Dermis blood vessel endothelial cell (primary cell): ENCODE results near the gene VPS72. TPM values are rescaled to one million over a fixed set of nuclear protein-coding genes. Genes with fewer than 3 reads are reported as not detected.
A peak's percentile ranks its signal among the peaks of the same experiment; 100 is the strongest.
"Not testable (repeated sequence)": the region's sequence is repeated elsewhere in the genome, so short reads cannot be mapped to it uniquely, and the experiment has no call there.

Source experiments
- DNase-seq: peaks from one replicate; pipeline ENCODE4 v3.0.0; 2010
- total RNA-seq: library from RNA; depleted of rRNA; stranded (reverse); fragments of >200 nt; gene quantifications from 2 replicates; pipeline ENCODE4 v1.2.3, GENCODE V29; 2014

Gene VPS72, protein sequence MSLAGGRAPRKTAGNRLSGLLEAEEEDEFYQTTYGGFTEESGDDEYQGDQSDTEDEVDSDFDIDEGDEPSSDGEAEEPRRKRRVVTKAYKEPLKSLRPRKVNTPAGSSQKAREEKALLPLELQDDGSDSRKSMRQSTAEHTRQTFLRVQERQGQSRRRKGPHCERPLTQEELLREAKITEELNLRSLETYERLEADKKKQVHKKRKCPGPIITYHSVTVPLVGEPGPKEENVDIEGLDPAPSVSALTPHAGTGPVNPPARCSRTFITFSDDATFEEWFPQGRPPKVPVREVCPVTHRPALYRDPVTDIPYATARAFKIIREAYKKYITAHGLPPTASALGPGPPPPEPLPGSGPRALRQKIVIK
- total RNA-seq: 46.8 and 64.3 TPM in 2 replicates

GRCh38 chr1:151189637-151190445 is at the start of gene VPS72:
Gene VPS72, minus strand, starts transcription at chr1:151190197. Its CDS starts 76 bp downstream, at chr1:151190121.
- peak; percentile 92 for DNase-seq

DNA sequence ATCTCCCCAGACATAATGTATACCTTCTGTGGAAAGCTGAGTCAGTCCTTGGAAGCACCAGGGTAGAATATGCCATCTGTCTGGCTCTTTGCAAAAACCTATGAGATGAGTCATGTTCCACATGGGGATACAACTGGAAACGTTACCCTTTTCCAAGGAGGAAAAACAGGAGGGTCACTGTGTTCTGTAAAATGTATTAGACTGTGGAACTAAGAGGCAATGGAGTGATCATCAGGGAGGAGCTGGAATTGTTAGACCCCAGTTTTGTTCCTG is 48.4 kb upstream of the VPS72 start:
- DNase-seq: peak; percentile 66

- no peak for DNase-seq
These were observed 47.9 kb upstream of the VPS72 start for GRCh38 chr1:151237678-151238466.

DNA sequence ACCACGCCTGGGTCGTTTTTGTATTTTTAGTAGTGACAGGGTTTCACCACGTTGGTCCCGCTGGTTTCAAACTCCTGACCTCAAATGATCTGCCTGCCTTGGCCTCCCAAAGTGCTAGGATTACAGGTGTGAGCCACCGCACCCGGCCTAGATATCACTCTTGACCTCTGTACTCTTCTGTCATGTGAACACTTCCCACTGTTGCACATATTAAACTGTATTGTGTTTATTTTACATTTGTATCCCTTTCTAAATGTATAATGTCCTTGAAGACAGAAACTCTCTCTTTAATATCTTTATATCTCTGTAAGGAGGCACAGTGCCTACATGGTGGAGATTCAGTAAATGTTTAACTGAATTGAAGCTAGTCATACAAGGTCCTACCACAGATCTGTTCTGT is 45.2 kb upstream of the VPS72 start:
- no peak for DNase-seq

DNA sequence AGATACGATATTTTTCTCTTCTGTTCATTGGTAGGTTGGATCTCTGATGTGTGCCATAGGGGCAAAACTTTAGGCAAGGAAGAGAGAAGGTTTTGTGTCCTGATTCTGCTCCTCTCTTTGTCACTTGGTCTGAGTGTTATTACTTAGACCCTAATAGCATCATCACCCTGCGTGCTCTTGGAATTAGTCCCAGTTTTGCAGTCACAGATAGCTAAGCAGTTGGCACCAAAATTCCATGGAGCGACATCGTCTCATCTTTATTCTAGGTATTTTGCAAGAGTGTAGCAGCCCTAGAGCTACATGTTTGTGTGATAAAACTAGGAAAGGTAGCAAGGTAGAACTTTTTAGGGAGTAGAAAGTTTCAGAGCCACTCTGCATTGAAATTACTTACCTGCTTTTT is 32.1 kb upstream of the VPS72 start:
- no peak for DNase-seq

- DNase-seq: no peak
These were observed 31.6 kb upstream of the VPS72 start for GRCh38 chr1:151221616-151222015.

GRCh38 chr1:151213560-151213959 is 23.6 kb upstream of the VPS72 start:
- DNase-seq: no peak

- no peak for DNase-seq
These were observed 22.1 kb upstream of the VPS72 start for GRCh38 chr1:151211972-151212705.

DNA sequence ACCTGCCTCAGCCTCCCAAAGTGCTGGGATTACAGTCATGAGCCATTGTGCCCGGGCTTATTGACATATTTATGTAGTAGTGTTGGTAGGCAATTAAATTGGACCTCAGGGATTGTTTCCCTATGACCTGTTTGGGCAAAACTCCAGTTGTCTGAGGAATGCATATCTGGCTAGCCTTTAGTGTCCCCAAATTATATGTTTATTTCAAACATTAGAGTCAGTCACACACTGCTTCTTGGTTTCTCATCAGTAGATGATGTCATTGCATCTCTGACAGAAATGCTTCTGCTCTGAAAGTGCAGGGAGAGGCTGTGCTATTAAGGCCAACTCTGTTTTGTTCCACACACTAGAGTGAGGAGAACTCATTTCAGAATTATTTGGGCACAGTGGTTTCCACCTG is 20.8 kb upstream of the VPS72 start:
- DNase-seq: no peak

DNA sequence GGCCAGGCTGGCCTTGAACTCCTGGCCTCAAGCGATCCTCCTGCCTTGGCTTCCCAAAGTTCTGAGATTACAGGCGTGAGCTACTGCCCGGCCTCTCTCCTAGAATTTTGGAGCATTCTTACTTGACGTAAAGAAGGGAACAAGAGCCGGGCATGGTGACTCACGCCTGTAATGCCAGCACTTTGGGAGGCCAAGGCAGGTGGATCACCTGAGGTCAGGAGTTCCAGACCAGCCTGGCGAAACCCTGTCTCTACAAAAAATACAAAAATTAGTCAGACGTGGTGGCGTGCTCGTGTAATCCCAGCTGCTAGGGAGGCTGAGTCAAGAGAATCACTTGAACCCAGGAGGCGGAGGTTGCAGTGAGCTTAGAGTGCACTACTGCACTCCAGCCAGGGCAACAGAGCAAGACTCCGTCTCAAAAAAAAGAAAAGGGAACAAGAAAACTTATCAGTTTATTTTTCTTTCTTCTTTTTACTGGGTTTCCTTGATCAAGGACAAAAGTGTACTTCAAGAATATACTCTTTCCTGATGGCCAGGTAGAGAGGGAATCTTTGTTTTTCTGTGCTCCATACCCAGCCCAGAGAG is 15.5 kb upstream of the VPS72 start:
- not testable (repeated sequence) for DNase-seq

DNA sequence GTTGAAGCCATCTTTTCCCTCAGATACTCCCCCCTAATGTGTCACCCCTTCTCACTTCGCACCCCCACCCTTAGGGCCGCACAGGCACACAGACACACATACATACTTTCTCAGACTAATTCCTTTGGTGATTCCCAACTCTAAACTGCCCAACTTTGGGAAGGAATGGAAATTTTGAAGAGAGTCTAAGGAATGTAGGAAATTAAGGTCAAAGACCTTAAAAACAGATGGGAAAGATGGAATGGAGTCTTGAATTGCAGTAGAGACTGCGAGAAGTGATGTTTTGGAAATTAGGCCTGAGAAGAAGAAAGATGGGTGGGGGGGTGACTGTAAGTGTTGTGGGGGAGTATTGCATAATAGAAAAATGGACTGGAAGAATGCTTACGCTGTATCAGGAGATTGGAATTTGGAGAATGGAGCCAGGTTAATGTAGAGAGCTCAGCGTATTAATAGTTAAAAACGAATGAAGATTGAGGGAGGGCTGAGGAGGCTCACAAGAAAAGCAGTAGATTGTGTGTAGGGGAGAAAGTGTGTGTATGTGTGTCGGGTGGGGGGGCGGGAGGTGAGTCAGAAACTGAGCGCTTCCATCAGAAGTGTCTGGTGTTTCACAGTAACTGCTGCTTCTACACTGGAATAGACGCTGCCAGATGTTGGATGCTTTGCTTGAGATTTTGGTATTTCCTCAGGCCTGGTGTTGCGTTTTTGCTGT is 10.0 kb upstream of the VPS72 start:
- DNase-seq: peak; percentile 55

DNA sequence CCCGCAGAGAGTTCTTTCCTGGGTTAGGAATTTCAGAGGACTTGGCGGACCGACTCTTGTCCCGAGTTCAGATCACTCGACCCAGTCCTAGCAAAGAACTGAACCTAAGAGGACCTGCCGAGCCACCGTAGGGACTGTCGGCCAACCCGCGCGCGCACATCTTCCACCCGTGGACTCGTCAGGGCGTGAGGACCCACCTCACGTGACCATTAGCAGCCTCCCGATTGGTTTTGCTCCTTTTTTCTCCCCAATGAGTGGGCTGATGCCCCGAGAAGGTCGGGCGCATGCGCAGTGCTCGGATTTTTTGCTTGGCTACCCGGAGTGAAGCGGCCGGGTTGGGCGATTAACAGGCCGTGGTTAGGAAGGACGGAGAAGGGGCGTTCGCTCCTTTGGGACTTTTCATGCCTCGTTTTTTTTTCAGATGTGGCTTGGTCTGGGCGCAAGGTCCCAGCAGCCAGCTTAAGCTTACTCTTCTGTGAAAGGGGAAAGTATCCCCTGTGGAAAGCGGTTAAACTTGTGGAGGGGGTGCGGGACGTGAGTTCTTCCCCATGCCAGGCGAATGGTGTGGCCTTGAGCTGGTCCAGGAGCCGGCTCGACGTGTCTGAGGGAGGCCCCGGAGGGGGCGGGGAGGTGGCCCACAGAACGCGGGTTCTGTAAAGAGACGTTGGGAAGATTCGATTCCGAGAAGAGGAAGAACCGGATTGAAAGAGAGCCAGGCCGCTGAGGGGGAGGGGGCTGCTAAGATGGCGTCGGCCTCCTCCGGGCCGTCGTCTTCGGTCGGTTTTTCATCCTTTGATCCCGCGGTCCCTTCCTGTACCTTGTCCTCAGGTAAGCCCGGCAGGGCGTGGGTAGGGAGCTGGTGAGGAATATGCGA is 8.5 kb upstream of the VPS72 start, which contains the start of gene PIP5K1A:
PIP5K1A (plus strand) TSS at position 299 of the 874 bp plus-strand sequence; CDS start at position 744, 445 bp downstream.
- DNase-seq: peak; percentile 99

DNA sequence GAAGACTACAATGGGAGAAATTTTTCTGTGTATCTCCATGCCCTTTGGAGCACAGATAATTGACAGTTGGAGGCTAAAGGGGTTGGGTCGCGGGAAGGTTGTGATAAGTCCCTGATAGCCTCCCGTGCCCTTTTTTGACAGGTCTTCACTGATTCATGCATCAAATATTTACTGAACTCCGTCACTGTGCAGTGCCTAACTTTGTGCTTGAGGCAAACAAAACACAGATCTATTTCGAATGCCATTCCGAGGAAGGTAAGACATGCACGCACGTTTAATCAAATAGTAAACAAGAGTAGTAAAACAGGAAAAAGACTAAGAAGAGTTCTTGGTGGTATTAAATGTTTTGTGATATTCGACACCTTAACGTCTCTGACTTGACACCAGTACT is 7.9 kb upstream of the VPS72 start:
- DNase-seq: no peak

- peak; percentile 92 for DNase-seq
These were observed 6.3 kb upstream of the VPS72 start for GRCh38 chr1:151196292-151196800.

GRCh38 chr1:151194894-151195594 is 5.0 kb upstream of the VPS72 start:
- DNase-seq: peak; percentile 90

GRCh38 chr1:151193856-151194255 is 3.9 kb upstream of the VPS72 start:
- no peak for DNase-seq

DNA sequence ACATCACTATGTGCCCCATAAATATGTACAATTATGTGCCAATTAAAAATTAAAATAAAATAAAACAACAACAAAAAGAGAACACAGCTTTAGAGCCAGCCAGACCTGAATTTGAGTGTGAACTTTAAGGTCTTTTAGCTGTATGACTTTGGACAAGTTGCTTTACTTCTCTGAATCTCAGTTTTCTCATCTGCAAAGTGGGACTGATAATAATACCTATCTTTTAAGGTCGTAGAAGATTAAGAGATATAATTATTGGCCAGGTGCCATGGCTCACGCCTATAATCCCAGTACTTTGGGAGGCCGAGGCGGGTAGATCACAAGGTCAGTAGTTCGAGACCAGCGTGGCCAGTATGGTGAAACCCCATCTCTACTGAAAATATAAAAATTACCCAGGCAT is 3.3 kb upstream of the VPS72 start:
- no peak for DNase-seq

GRCh38 chr1:151192047-151192446 is 2.0 kb upstream of the VPS72 start:
- no peak for DNase-seq

DNA sequence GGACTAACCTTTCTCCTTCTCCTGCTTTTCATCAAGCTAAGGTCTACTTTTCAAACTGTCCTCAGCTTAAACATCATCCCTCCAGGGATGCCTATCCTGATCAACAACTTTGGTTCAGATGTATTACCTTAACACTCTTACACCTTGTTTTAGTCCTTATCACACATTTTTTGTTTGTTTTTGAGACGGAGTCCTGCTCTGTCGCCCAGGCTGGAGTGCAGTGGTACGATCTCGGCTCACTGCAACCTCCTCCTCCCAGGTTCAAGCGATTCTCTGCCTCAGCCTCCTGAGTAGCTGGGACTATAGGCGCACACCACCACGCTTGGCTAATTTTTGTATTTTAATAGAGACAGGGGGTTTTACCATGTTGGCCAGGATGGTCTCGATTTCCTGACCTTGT is 1.3 kb downstream of the VPS72 start:
- DNase-seq: not testable (repeated sequence)

DNA sequence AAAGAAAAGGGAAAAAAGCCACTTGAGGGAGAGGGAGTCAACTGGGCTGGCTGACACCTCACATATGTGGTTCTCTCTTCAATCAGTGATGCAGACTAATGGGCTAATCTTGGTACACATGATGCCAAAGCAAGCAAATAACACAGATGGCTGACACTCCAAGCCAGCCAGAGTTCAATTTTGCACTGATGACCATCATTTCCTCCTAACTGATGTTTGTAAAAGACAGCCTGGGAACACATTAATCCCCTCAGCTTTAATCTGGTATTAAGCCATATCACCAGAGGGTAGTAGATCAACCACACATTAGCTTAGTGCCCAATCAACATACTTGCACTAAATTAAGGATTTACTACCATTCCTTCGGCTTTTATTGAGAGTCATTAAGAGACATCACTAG is 2.8 kb downstream of the VPS72 start:
- DNase-seq: peak; percentile 28
